Measurements from ENCODE around the gene OR2T12.
"Not testable (repeated sequence)": the region's sequence is repeated elsewhere in the genome, so short reads cannot be mapped to it uniquely, and the experiment has no call there.

OR2T12 gene

GRCh38 chr1:248303324-248303723 is at the start of gene OR2T12:
OR2T12 (minus strand) TSS chr1:248303424; CDS start chr1:248295578, 7,846 bp downstream.
- DNase-seq = no peak

GRCh38 chr1:248348475-248348874 is 45.3 kb upstream of the OR2T12 start, which contains the start of gene OR14C36:
OR14C36 (plus strand) TSS chr1:248348775; CDS start chr1:248348775, 0 bp downstream.
- DNase-seq = no peak

GRCh38 chr1:248343451-248343850 is 40.2 kb upstream of the OR2T12 start:
- no peak for DNase-seq

GRCh38 chr1:248324468-248324867 is 21.2 kb upstream of the OR2T12 start, which contains the start of gene OR2M7:
OR2M7 (minus strand) TSS chr1:248324568; CDS start chr1:248324568, 0 bp downstream.
- no peak for DNase-seq

GRCh38 chr1:248316796-248317195 is 13.6 kb upstream of the OR2T12 start:
- DNase-seq = no peak

GRCh38 chr1:248306740-248307139 is 3.5 kb upstream of the OR2T12 start:
- DNase-seq = not testable (repeated sequence)

GRCh38 chr1:248306103-248306502 is 2.9 kb upstream of the OR2T12 start:
- DNase-seq = no peak

GRCh38 chr1:248305672-248306071 is 2.4 kb upstream of the OR2T12 start:
- DNase-seq = not testable (repeated sequence)

- DNase-seq = no peak
Observed at GRCh38 chr1:248288391-248288790, 14.8 kb downstream of the OR2T12 start.

GRCh38 chr1:248277876-248278275 is 25.3 kb downstream of the OR2T12 start, which contains the start of gene OR2T33:
OR2T33 (minus strand) TSS chr1:248277976; CDS start chr1:248273814, 4,162 bp downstream.
- DNase-seq = no peak

GRCh38 chr1:248273225-248273624 is 30.0 kb downstream of the OR2T12 start:
- not testable (repeated sequence) for DNase-seq

- DNase-seq = no peak
Observed at GRCh38 chr1:248268178-248268577, 35.0 kb downstream of the OR2T12 start.

GRCh38 chr1:248259309-248259708 is 43.9 kb downstream of the OR2T12 start:
- DNase-seq = not testable (repeated sequence)

- DNase-seq = peak; percentile 30
Observed at GRCh38 chr1:248243204-248243603, 60.0 kb downstream of the OR2T12 start.
